ENCODE data around the gene ALB.

GRCh38 chr4:73416423-73417087 lies 12.5 kb downstream of the ALB start:
- TF ChIP-seq POLR2A (IDR thresholded peaks at IDR 0.05): no peak
- no peak for TF ChIP-seq CTCF (IDR thresholded peaks at IDR 0.05 in 8 of 11, conservative IDR thresholded peaks at IDR 0.05 in 3 of 11)
